ENCODE data around the gene MTREX. TPM values are rescaled to one million over a fixed set of nuclear protein-coding genes. Genes with fewer than 3 reads are reported as not detected.

The MTREX gene
- total RNA-seq, 2 experiments from 2014 or later: 62.7 to 125 TPM

- TF ChIP-seq CTCF (conservative IDR thresholded peaks at IDR 0.05; ENCODE audit: low read length) (no peak), EZH2phosphoT487 (IDR thresholded peaks at IDR 0.05; ENCODE audit: borderline replicate concordance, low read depth, low read length) (no peak)
- H2AFZ ChIP-seq (ENCODE audit: low read length): no peak overlapping the region
- H4K20me1 ChIP-seq (ENCODE audit: insufficient read depth, low read length): no peaks in the 10 kb centered on the region
- no peaks in the 10 kb centered on the region for H3K36me3 ChIP-seq (ENCODE audit: insufficient read depth, low read length)
- H3K79me2 ChIP-seq (ENCODE audit: insufficient read depth, low read depth, low read length): no peaks in the 10 kb centered on the region
- POLR2A ChIA-PET: interaction anchor here (0.6 kb wide), 1 partner anchor 14 kb away, joined by 4 read pairs; no protein-coding TSS in a partner anchor
- H3K4me1 ChIP-seq (ENCODE audit: insufficient read depth, low read length, poor library complexity, severe bottlenecking): no peaks in the 10 kb centered on the region
- H3K4me2 ChIP-seq (ENCODE audit: low read length): no peak overlapping the region
- H3K9me2 ChIP-seq (ENCODE audit: insufficient read depth, low read length): no peaks in the 10 kb centered on the region
- CTCF ChIA-PET (ENCODE audit: unreplicated experiment): no interaction called here
- no peak overlapping the region for H3K4me3 ChIP-seq (ENCODE audit: low read depth, low read length, poor library complexity, severe bottlenecking)
- no peaks in the 10 kb centered on the region for H3K9me3 ChIP-seq (ENCODE audit: low read length)
- BruUV-seq (replicated peaks): no TSS peak
- no peak for DNase-seq (ENCODE audit: low spot score)
- no peak overlapping the region for H3K27ac ChIP-seq (ENCODE audit: low read depth, low read length, poor library complexity, severe bottlenecking)
- intact Hi-C loops (cut with micrococcal nuclease; ENCODE audit: unreplicated experiment): no loop called here
Observed at GRCh38 chr5:55469839-55470238, 162.1 kb downstream of the MTREX start.

- no peak for TF ChIP-seq CTCF (conservative IDR thresholded peaks at IDR 0.05; ENCODE audit: low read length)
- no peak for TF ChIP-seq EZH2phosphoT487 (IDR thresholded peaks at IDR 0.05; ENCODE audit: borderline replicate concordance, low read depth, low read length)
- Histone ChIP-seq H2AFZ (ENCODE audit: low read length) (no peak overlapping the region), H3K4me2 (ENCODE audit: low read length) (no peak overlapping the region), H3K4me1 (ENCODE audit: insufficient read depth, low read length, poor library complexity, severe bottlenecking) (no peaks in the 10 kb centered on the region), H3K9me2 (ENCODE audit: insufficient read depth, low read length) (no peaks in the 10 kb centered on the region), H3K79me2 (ENCODE audit: insufficient read depth, low read depth, low read length) (no peaks in the 10 kb centered on the region), H3K9me3 (ENCODE audit: low read length) (no peaks in the 10 kb centered on the region), H3K4me3 (ENCODE audit: low read depth, low read length, poor library complexity, severe bottlenecking) (no peak overlapping the region), H3K36me3 (ENCODE audit: insufficient read depth, low read length) (no peaks in the 10 kb centered on the region), H4K20me1 (ENCODE audit: insufficient read depth, low read length) (no peaks in the 10 kb centered on the region), H3K27ac (ENCODE audit: low read depth, low read length, poor library complexity, severe bottlenecking) (no peak overlapping the region)
- no TSS peak for BruUV-seq (replicated peaks)
- POLR2A ChIA-PET: interaction anchor here (0.6 kb wide), 1 partner anchor 13 kb away, joined by 4 read pairs; no protein-coding TSS in a partner anchor
- CTCF ChIA-PET (ENCODE audit: unreplicated experiment): no interaction called here
- intact Hi-C loops (cut with micrococcal nuclease; ENCODE audit: unreplicated experiment): no loop called here
- DNase-seq (ENCODE audit: low spot score): no peak
Observed at GRCh38 chr5:55470282-55470681, 162.5 kb downstream of the MTREX start.

GRCh38 chr5:55471468-55471867, 163.7 kb downstream of the MTREX start:
- Histone ChIP-seq H3K79me2 (ENCODE audit: insufficient read depth, low read depth, low read length) (no peaks in the 10 kb centered on the region), H3K36me3 (ENCODE audit: insufficient read depth, low read length) (no peaks in the 10 kb centered on the region), H3K4me1 (ENCODE audit: insufficient read depth, low read length, poor library complexity, severe bottlenecking) (no peaks in the 10 kb centered on the region), H3K4me3 (ENCODE audit: low read depth, low read length, poor library complexity, severe bottlenecking) (no peak overlapping the region), H3K27ac (ENCODE audit: low read depth, low read length, poor library complexity, severe bottlenecking) (no peak overlapping the region), H2AFZ (ENCODE audit: low read length) (no peak overlapping the region), H3K9me3 (ENCODE audit: low read length) (no peaks in the 10 kb centered on the region), H3K4me2 (ENCODE audit: low read length) (no peak overlapping the region), H4K20me1 (ENCODE audit: insufficient read depth, low read length) (no peaks in the 10 kb centered on the region), H3K9me2 (ENCODE audit: insufficient read depth, low read length) (no peaks in the 10 kb centered on the region)
- intact Hi-C loops (cut with micrococcal nuclease; ENCODE audit: unreplicated experiment): no loop called here
- TF ChIP-seq EZH2phosphoT487 (IDR thresholded peaks at IDR 0.05; ENCODE audit: borderline replicate concordance, low read depth, low read length) (no peak), CTCF (conservative IDR thresholded peaks at IDR 0.05; ENCODE audit: low read length) (no peak)
- no TSS peak for BruUV-seq (replicated peaks)
- POLR2A ChIA-PET: interaction anchor here (1.0 kb wide), 1 partner anchor 20 kb away, joined by 5 read pairs; no protein-coding TSS in a partner anchor
- no peak for DNase-seq (ENCODE audit: low spot score)
- CTCF ChIA-PET (ENCODE audit: unreplicated experiment): no interaction called here
